ENCODE results near the gene RPH3AL. TPM values are rescaled to one million over a fixed set of nuclear protein-coding genes. Genes with fewer than 3 reads are reported as not detected.

RPH3AL gene
- total RNA-seq, 4 donors from 2014 or later: 10.0 to 51.1 (median 25.7) TPM

GRCh38 chr17:364766-365165, 12.2 kb upstream of the RPH3AL start:
- DNase-seq (ENCODE audit: low spot score): no peak
- ATAC-seq (ENCODE audit: low FRiP score): no peak
- TF ChIP-seq, protein P1, sequence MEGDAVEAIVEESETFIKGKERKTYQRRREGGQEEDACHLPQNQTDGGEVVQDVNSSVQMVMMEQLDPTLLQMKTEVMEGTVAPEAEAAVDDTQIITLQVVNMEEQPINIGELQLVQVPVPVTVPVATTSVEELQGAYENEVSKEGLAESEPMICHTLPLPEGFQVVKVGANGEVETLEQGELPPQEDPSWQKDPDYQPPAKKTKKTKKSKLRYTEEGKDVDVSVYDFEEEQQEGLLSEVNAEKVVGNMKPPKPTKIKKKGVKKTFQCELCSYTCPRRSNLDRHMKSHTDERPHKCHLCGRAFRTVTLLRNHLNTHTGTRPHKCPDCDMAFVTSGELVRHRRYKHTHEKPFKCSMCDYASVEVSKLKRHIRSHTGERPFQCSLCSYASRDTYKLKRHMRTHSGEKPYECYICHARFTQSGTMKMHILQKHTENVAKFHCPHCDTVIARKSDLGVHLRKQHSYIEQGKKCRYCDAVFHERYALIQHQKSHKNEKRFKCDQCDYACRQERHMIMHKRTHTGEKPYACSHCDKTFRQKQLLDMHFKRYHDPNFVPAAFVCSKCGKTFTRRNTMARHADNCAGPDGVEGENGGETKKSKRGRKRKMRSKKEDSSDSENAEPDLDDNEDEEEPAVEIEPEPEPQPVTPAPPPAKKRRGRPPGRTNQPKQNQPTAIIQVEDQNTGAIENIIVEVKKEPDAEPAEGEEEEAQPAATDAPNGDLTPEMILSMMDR (IDR thresholded peaks at IDR 0.05): no peak

DNA sequence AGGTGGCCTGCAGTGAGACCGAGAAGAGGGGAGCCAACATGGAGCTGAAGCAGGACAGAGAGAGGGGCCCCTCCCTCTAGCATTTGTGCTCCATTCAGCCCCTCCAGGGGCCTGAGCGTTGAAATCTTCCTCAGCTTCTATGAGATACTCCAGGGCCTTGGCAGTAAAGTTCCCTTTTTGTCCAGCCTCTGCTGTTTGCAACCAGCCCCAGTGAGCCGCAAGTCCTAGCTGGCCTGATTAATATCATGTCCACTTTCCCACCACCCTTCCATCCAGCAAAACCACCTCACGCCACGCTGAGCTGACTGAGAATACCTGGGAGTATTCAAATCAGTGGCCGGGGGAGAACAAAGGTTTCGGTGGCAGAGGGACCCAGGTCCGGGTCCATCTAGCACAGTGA, 11.7 kb upstream of the RPH3AL start:
- DNase-seq (ENCODE audit: low spot score): no peak
- no peak for ATAC-seq (ENCODE audit: low FRiP score)

DNA sequence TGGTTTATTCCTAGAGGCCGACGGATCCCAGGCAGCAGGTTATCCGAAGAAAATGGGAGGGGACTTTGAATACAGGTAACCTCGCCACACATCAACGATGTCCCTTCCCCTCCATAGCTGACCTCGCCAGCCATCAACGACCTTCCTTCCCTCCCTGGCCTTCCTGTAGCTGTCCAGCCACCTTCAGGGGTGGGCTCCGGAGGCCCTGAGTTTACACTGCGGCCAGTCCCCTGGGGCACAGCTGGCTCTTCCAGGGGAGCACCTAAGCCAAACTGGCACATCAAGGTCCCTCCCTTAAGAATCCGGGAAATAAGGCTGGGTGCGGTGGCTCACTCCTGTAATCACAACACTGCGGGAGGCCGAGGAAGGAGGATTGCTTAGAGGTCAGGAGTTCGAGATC, 10.1 kb upstream of the RPH3AL start:
- no peak for DNase-seq (ENCODE audit: low spot score)
- TF ChIP-seq, protein P1 (IDR thresholded peaks at IDR 0.05): no peak
- no peak for ATAC-seq (ENCODE audit: low FRiP score)

More for the DNA sequence above, 11.7 kb upstream of the RPH3AL start:
- TF ChIP-seq, protein P1 (IDR thresholded peaks at IDR 0.05): no peak

DNA sequence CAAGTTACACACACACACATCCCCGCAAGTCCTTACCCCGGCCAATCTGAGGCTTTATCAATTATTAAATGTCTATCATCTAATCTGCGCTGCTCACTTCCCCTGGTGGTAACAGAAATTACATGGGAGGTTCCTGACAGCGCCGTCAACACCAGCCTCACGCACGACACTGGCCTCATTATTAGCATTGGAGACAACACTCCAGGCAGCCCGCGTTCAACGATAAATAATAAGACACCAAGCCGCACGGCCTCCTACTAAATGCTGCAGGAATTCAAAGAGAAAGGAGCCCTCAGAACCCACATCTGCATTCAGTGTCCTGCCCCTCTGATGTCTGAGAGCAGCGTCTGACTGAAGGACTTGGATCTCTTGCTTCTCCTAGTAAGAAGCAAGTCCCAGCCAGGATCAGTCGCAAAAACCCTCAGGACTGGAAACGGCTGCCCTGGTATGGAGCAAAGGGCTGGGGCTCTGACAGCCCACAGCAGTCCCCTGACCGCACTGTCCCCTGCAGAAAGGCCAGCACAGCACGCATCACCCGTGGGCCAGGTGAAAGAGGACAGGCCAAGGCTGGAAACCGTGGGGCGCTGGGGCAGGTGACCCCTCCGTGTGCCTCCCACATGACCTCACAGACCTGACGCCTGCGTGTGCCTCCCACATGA, 7.6 kb upstream of the RPH3AL start:
- DNase-seq (ENCODE audit: low spot score) (no peak), ATAC-seq (ENCODE audit: low FRiP score) (no peak)
- TF ChIP-seq, protein P1 (IDR thresholded peaks at IDR 0.05): no peak

DNA sequence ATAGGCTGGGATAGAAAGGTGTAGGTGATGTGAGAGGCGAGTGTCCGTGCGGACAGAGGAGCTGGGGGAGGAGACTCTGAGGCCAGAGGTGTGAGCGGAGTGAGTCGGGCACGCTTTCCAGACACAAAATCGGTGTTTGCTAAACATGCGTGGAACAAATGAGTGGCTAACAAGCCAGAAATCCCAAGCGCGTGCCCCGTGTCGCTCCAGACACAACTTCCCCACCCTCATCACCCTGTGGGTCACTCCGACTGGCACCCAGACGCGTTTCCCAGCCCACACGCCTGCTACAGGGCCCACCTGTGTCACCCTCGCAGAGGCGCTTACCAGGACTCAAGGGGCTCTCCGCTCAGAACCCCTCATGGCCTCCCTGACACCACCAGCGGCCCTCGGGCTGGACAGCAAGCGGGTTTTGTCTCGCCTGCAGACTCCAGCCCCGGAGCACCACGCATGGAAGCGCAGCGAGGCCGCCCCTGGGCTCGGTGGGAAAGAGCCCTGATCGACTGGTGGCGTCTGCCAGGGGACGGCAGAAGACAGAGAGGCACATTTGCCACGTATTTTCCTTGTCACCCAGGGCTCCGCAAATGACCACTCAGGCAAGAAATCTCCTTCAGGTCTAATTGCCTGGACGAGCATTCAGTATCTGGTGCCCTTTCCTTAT, 6.0 kb upstream of the RPH3AL start:
- TF ChIP-seq, protein P1 (IDR thresholded peaks at IDR 0.05): no peak
- no peak for DNase-seq (ENCODE audit: low spot score)
- ATAC-seq (ENCODE audit: low FRiP score): no peak

- ATAC-seq (ENCODE audit: low FRiP score) (peak; percentile 31), DNase-seq (ENCODE audit: low spot score) (no peak)
- TF ChIP-seq, protein P1 (IDR thresholded peaks at IDR 0.05): no peak
These were observed 5.0 kb upstream of the RPH3AL start for GRCh38 chr17:357644-358043.

Measured in omental fat pad (tissue), 4 donors.